Inferior parietal cortex (tissue), 1 donor: ENCODE measurements around the gene SPDEF.
A peak's percentile ranks its signal among the peaks of the same experiment; 100 is the strongest.

Experiments
- DNase-seq: peaks from one replicate; pipeline ENCODE4 v3.0.0-alpha.2; 2016; ENCODE audit errors: extremely low spot score

Gene SPDEF

DNA sequence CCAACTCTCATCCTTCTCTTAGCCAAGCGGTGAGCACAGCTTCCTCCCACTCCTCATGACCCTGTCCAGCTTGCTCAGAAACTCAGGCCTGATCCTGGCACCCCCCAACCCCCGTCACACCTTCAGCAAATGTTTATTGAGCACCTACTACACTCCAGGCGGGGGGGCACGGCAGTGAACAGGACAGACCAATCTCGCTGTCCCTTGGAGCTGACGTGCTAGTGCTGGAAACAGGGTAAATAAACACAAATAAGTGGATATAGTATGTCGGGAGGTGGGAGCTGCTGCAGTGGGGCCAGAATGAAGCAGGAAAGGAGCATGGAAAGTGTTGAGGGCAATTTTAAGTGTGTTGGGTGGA, 7.4 kb upstream of the SPDEF start:
- DNase-seq: no peak

DNA sequence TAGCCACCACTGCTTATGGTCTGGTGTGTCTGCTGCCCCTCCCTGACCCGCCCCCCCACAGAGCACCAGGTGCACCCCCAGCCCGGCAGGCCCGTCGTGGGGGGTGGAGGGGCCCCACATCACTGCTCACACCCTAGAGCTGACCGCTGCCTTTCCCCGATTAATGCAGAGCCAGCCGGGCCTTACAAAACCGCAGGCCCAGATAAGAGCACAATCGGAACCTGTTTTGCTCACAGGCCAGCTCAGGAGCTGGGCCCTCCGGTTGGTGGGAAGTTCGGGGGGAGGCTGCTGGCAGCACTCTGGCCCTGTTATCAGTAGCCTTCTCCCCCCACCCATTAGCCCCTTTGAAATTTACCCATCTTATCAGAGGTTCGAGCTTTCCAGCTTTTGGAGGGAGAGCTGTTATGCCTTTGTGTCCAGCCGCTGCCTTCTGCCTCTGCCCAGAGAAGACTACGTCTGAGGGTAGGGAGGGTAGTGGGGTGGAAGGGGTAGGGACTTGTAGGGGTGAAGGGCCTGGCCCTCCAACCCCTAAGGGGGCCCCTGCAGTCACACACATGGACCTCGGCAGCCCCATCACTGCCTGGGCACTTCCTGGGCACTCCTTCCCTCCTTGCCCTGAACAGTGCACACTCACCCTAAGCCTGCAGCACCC, 6.9 kb upstream of the SPDEF start:
- peak; percentile 37 for DNase-seq

DNA sequence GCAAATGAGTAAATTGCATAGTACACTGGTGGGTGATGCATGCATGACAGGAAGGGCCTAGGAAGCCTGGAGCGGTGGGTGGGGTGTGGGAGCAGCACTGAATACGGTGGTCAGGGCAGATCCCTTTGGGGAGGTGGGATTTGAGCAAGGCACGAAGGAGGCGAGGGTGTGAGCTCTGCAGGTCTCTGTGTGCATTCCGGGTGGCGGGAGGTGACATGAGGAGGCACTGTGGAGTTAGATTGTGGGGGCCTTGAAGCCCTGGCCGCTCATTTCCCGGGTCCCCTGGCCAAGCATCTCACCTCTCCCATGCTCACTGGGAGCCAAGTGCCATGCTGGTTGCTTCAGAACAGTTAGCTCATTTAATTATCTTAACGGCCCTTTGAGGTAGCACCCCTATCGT, 6.2 kb upstream of the SPDEF start:
- DNase-seq: no peak

DNA sequence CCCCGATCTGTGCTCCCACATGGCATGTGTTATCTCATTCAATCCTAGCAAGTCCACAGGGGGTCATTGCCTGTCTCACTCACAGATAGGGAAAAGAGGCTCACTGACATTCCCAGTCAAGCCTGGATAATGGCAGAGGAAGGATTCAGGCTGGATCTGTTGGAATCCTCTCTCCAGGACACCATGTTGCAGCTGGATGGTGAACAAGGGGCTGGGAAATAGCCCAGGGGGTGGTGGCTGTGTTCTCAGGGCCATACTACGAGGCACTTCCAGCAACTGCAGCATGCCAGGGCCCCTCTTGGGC, 5.0 kb upstream of the SPDEF start:
- no peak for DNase-seq

DNA sequence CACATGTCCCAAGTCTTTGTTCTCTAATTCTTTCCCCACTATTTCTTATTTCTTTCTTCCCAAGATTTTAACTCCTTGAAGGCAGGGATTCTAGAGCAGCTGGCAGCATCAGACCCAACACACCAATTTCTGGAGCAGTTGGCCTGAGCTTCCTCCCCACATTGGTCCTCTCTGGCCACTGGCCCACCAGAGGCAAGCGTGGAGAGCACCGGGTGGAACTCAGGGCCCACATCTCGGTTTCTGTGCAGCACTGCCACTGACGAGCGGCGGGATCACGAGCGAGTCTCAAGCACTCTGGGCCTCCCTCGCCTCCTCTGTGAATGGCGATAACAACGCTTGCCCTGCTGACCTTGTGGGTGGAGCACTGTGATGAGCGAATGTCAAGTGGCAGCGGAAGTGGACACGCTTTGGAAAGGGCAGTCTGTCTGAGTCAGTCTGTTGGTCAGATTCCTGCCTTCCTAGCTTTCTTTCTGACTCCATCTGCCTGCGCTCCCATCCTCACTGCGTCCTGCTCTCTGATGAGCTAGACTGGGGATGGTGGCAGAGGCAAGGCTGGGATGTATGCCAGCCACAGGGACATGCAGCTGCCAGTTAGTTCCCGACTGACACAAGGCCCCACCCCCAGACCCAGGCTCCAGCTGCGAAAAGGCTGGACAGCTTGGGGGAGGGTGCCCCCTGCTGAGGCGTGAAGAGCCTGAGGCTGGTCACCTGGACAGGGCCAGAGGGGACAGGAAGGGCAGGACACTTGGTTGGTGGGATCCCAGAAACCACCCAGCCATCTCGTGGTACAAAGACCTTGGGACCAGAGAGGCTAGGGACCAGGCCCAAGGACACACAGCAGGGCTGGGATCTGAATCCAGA, 4.5 kb upstream of the SPDEF start:
- DNase-seq: peak; percentile 57

DNA sequence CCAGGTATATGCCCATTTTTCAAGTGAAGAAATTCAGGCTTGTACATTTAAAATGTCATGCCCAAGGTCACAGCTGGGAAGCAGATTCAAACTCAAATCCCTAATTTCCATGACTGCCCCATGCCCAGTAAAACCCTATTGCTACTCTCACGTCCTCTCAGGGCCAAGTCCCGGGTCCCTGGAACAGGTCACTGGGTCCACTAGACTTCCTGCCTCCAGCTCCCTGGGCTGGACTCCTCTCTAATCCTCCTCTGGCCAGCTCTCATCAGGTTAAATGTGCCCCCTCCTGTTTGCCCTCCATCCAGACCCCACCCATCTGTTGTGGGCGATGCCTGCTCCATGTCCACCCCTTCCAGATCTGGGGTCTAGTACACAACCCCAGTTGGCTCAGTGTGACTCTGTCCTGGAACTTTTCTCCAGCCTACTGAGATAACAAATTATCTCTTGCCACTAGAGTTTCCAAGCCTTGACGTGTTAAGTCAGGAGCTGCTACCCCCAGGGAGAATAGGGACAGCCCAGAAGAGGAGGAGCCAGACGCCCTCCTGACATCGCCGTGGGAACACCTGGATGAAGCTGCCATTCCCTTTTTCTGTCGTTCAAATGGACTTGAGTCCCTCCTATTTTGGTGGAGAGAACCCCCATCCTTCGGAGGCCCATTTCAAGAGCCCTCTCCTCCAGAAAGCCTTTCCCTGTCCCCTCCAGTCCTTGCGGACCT, 3.7 kb upstream of the SPDEF start:
- DNase-seq: no peak

DNA sequence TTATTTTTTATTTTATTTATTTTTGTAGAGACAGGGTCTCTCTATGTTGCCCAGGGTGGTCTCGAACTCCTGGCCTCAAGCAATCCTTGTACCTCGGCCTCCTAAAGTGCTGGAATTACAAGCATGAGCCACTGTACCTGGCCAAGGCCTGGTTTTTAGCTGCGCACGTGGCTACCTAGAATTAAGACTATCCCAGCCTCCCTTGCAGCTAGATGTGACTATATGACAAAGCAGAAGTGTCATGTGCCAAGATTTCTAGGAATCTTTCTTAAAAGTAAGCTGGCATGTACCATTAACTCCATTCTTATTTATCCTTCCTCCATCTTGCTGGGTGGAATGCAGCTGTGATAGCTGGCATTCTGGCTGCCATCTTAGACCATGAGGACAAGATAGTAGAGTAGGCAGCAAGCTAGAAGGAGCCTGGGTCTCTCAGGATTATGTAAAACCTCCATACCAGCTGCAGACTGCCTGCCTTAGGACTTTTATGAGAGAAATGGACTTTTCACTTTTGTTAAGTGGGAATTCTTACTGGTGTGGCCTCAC, 2.1 kb upstream of the SPDEF start:
- no peak for DNase-seq

DNA sequence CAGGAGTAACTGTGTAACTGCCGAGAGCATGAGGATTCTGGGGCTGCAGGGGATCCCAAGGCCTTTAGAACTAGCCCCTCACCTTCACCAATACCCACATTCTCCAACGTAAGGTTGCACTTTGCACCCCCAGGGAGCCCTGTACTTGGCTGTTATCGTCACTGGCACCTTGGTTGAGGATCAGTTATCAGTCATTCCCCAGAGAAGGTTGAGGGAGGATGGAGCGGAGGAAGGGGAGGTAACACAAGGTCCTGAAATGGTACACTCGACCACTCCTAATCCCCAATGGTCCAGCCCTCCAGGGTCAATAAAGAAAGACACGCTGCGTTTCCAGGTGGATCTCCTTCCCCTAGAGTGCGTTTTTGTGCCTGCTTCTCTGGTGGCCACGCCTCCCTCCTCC, 1.1 kb upstream of the SPDEF start:
- DNase-seq: no peak

DNA sequence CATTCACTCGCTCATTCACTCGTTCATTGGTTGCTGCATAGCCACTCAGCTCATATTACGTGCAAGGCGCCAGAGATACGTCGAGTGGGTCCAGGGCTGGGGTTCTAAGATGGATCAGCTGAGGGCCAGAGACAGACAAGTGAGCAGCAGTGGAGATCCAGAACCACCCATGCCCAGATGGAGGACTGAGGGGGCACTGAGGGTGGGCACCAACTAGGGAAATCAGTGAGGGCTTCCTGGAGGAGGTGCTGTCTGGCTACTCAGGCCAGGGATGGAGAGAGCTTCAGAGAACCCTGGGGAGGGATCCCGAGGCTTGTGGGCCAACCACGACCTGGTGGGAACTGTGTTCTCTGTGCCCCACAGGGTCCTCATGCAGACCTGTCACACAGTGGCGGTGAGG, 364 bp upstream of the SPDEF start:
- DNase-seq: no peak

DNA sequence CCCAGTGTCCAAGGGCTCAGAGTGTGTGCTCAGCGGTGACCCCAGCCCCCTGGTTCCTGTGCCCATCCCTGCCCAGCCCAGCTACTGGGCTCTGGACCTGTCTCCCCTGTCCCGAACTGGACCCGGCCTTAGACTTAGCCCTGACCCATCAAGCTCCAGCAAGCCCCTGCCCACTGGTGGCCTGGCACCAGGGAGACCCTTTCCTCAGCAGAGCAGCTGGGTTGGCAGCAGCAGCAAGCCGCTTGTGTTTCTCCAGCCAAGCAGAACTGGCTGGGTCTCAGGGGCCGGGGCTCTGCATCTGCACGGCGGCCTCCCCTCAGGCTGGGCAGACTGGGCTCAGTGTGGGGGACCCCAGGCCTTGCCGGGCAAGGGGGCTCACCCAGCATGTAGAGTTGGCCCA, 801 bp downstream of the SPDEF start:
- no peak for DNase-seq

DNA sequence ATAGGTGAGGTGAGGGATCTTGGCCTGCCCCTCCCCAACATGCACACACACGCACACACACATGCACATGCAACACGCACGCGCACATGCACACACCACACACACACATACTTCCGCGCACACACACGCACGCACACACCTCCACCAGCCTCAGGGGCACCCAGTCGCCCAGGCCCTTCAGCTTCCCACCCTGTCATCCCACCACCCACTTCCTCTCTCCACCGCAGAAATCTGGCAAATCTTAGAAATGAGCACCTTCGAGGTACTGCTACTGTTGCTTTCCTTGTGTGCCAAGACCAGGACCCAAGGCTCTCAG, 1.2 kb downstream of the SPDEF start:
- DNase-seq: no peak

DNA sequence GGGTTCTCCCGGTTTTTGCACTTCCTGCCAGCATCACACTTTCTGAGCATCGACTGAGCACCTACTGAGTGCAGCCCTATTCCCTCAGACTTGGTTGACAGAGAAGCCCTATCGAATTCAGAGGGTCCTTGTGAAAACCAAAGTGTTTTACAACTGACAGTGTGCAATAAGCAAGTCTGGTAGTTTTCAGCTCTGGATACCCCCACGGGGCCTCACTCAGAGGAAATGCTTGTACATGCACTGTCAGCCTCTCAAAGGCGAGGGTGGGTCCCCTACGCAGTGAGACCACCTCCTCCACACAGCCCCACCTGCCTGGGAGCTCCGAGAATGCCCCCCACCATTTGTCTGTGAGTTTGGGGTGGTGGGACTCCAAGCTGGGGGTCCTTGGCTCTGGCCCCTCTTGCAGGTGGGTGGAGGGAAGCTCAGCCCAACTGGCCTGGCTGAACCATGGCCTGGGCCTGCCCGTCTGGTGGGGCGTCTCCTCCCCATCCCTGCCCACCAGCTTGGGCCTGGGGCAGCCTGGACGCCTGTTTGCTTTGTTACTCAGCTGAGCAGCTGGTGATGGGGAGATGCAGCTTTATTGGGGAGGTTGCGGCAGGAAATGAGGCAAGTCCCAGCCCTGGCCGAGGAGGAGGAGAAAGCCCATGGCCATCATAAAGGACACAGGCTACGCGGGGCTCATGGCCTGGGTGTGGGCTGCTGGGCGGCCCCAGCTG, 1.7 kb downstream of the SPDEF start:
- no peak for DNase-seq

DNA sequence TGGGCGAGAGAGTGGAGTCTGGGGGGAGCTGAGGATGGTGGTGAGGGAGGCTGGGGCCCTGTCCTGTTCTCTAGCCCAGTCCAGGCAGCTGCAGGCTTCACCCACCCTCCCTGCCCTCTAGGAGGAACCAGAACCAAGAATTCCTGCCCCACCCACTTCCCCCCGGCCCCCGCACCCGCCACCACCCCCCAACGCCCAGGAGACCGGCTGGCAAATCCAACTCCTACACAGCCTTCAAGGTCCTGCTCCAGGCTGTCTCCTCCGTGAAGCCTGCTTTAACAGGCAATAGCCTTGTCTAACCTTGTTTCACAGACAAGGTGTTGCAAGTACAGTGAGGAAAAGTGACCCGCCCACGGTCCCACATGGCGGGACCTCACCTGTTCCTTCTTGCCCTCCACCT, 2.4 kb downstream of the SPDEF start:
- DNase-seq: no peak

DNA sequence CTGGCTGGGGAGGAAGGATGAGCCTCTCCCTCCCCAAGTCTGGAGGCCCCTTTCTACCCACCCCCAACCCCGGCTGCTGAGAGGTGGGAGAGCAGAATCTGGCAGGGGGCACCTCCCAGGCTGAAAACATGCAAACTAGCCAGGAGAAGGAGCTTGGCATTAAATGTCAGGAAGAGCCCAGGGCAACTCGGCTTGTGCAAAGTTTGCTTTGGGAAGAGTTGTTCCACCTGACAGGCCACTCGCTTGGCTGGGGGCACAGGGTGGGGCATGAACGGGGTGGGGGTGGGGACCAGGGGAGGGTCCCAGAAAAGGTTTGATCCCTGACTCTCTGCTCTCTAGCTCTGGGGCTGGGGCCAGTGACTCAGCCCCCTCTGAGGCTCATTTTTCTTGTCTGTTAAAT, 3.0 kb downstream of the SPDEF start:
- no peak for DNase-seq

DNA sequence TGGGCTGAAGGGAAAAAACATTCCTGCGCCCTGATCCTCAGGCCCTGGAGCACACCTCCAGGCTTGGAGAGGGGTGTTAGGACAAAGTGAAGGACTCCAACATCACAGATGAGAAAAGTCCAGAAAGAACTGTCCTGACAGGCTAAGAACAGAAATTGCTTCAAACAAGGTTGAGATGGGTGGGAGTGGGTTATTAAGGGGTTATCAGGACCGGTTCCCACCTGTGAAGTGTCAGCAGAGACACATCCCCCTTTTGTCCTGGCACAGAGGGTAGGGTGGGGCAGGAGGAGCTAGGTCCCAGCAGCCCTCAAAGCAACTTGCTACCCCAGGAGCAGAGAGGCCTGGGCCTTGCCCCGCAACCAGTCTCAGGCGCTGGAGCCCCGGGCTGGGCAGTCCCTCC, 3.5 kb downstream of the SPDEF start:
- no peak for DNase-seq

DNA sequence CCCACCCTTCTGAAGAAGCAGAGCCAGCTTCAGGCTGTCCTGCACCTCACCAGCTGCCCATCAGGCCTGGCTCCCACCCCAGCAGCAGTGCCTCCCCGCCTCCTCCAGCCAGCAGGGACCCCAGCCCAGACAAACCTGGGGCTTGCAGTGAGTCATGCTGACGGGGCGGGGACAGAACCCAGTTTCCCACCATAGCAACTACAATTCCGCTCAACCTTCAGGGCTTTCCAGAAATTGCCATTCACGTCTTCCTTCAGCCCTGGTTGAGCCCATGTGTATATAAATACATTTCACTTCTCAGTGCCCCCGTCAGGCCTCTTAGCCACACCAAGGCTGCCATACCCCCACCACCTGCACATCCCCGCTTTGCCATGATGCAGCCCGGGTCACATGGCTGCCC, 4.4 kb downstream of the SPDEF start:
- no peak for DNase-seq

DNA sequence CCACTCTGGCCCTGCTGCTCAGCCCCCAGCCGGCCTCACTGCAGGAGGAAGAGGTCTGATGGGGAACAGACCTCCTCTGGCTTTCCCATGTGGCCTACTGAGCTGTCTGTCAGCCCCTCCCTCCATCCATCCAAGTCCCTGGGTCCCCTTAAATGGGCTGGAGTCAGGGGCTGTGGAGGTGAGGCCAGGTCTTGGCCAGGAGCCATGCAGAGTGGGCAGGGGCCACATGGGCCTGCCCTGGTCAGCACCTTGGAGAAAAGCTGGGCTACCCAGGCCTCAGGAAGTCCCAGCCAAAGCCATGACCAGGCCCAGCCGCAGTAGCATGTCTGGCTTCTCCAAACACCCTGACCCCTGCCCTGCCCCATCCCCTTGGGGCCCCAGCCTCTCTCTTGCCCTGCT, 6.3 kb downstream of the SPDEF start:
- DNase-seq: no peak

DNA sequence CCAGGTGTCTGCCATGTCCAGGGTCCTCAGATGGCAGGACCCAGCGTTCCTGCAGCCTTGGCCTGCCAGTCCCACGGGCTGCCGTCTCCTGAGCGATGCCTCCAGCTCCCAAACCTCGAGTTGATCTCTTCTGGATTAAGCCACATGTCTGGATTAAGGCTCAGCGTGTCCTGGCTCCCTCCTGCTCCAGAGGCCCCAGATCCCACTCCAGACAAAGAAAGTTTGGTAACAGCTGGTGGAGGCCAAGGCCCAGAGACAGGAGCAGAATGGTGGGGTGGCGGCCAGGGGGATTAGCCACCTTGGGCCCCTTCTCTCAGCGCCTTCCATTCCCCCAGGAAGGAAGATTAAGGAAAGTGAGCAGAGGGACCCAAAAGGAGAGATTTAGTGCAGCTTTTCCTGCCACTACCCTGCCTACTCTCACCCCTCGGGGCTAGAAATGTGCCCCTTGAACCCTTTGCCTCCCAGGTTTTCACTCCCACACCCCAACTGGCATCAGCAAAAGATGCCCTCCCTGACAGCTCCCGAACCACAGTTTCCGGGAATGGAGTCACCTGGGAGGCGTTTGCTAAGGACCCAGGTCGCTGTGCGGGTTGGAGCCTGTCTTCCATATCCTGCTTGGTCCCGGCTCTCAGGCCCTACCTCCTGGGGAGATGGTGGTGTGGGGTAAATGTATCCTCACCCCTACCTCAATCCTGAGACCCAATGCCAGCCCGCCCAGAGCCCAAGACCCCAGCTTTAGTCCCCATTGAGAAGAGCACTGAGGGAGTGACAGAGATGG, 6.9 kb downstream of the SPDEF start:
- DNase-seq: no peak

DNA sequence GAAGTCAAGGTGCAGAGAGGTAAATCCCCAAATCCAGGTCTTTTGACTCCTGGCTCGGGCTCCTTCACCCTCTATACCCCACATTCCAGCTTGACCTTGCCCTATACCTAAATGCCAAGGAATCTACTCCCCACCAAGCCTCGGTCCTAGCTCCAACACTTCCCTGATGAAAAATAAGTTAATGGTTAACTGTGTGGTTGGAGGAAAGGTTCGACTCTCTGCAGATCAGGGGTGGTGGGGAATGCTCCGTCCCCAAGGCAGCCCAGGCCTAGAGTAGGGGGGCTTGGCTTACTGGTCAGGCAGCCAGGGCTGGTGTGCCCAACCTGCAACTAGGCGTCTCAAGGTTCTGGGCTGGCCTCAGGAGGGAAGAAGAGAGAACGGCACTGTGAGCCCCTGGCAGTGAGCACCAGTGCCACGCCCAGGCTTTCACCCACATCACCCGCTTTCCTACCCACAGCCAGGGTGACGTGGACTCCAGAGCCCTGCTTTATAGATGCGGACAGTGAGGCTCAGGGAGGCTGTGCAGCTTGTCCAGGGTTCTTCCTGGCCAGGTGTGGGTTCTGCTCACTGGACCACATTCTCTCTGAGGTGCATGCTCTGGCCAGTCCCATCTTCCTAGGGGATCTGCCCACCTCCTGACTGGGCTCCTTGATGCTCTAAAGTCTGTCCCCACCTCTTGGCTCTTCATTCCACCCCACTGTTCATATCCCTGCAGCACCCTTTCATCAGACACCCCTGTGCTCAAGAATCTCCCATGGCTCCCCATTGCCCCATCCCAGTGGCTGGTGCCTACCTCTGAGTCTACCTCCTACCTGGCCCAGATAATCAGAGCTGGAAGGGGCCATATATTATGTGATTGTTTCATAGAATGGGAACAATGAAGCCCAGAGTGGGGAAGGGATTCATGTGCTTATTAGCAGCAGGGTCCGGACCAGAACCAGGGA, 8.2 kb downstream of the SPDEF start:
- DNase-seq: no peak

DNA sequence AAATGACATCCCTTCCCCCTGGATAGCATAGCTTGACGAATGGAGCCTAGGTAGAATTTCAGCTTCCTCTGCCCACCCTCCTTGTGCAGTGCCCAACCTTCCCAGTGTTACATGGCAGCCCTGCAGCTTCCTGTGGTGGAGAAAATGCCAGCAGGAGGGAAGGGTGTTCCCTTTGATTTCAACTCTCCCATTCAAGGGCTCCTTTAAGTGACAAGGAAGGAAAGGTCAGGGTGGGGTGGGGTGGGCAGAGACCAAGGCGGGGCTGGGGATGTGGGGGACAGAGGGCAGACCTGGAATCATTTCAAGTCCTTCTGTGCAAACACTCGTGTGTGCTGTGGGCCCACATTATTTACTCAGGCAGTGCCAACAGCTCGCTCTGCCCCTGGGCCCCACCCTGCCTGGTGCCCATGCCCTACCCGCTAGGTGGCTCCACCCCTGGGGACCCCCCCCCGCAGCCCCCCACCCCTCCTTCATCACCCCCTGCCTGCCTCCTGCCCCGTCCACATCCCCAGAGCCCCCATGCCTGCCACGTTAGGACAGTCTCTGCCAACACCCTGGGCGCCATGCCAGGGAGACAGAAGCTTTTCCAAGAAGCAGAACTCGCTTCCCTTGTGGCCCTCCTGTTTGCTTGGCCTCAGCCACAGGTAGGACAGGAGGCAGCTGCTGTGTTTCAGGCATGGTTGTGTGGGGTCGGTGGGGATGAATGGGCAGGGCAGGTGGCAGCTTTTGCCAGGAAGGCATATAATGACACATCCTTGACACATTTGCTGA, 9.4 kb downstream of the SPDEF start:
- no peak for DNase-seq
